GM23338 (cell line): ENCODE data around the gene VWC2.
A peak's percentile ranks its signal among the peaks of the same experiment; 100 is the strongest.

Source experiments
- CREB1 ChIP-seq: fragments of 250-450 bp; sonication (Bioruptor Pico); IDR thresholded peaks from 2 replicates; pipeline ENCODE4 v1.5.0; 2020; ENCODE audit warnings: low read depth, mild to moderate bottlenecking, moderate library complexity
- CTCF ChIP-seq, 2 experiments: fragments of 200-600 bp in 1 of 2; sonication (generic) in 1 of 2; conservative IDR thresholded peaks; 2 replicates each; pipeline versions ENCODE4 v1.5.1 to v1.6.1; 2016 to 2017; ENCODE audit warnings: antibody characterized with exemption in 2 of 2, low read depth in 2 of 2, mild to moderate bottlenecking in 2 of 2, moderate library complexity in 1 of 2
- ETS1 ChIP-seq: IDR thresholded peaks from 2 replicates; pipeline ENCODE4 v1.6.1; 2016; ENCODE audit warnings: antibody characterized with exemption
- EZH2 ChIP-seq: fragments of 200-600 bp; sonication (generic); IDR thresholded peaks from one replicate; pipeline ENCODE4 v1.8.0; 2017; ENCODE audit warnings: antibody characterized with exemption, mild to moderate bottlenecking, low read depth; ENCODE audit not compliant: unreplicated experiment
- EZH2phosphoT487 ChIP-seq: fragments of 200-600 bp; sonication (generic); IDR thresholded peaks from one replicate; pipeline ENCODE4 v1.8.1; 2018; ENCODE audit warnings: antibody characterized with exemption; ENCODE audit not compliant: unreplicated experiment
- JUNB ChIP-seq: IDR thresholded peaks from one replicate; pipeline ENCODE4 v1.6.1; 2016; ENCODE audit warnings: antibody characterized with exemption; ENCODE audit not compliant: unreplicated experiment
- POLR2AphosphoS5 ChIP-seq: IDR thresholded peaks from 2 replicates; pipeline ENCODE4 v1.6.1; 2016; ENCODE audit warnings: antibody characterized with exemption, low read depth
- REST ChIP-seq: IDR thresholded peaks from one replicate; pipeline ENCODE4 v1.6.1; 2018; ENCODE audit warnings: antibody characterized with exemption; ENCODE audit not compliant: unreplicated experiment
- STAT1 ChIP-seq: IDR thresholded peaks from one replicate; pipeline ENCODE4 v1.6.1; 2016; ENCODE audit warnings: antibody characterized with exemption; ENCODE audit not compliant: unreplicated experiment
- ZNF114 ChIP-seq: fragments of 250-450 bp; sonication (Bioruptor Pico); IDR thresholded peaks from 2 replicates; pipeline ENCODE4 v1.5.0; 2020; ENCODE audit warnings: mild to moderate bottlenecking, moderate library complexity
- ZNF331 ChIP-seq: fragments of 250-450 bp; sonication (Bioruptor Pico); IDR thresholded peaks from 2 replicates; pipeline ENCODE4 v1.5.0; 2020; ENCODE audit warnings: low read depth, mild to moderate bottlenecking, moderate library complexity
- ZNF462 ChIP-seq: fragments of 250-450 bp; sonication (Bioruptor Pico); IDR thresholded peaks from 2 replicates; pipeline ENCODE4 v1.5.0; 2020; ENCODE audit warnings: mild to moderate bottlenecking, moderate library complexity

- TF ChIP-seq CTCF (conservative IDR thresholded peaks at IDR 0.05; ENCODE audit: low read depth in 2 of 2) (no peak), EZH2phosphoT487 (no peak), ZNF331 (CRISPR knock-in tag) (no peak), EZH2 (no peak), POLR2AphosphoS5 (no peak), JUNB (no peak), ETS1 (no peak), CREB1 (CRISPR knock-in tag) (no peak), STAT1 (no peak), ZNF114 (no peak), REST (no peak), ZNF462 (peak; percentile 65; the same call in 1 of the 2 replicates)
Observed at GRCh38 chr7:49855281-49855980, 82.0 kb downstream of the VWC2 start.
